HepG2 (cell line): ENCODE results near the gene RNASE8. TPM values are rescaled to one million over a fixed set of nuclear protein-coding genes. Genes with fewer than 3 reads are reported as not detected.

Source experiments
- ADNP ChIP-seq: sonication (generic); formaldehyde crosslinking; IDR thresholded peaks from 2 replicates; pipeline ENCODE4 v1.4.0; 2020; ENCODE audit warnings: missing genetic modification reagents
- AHR ChIP-seq: IDR thresholded peaks from 2 replicates; pipeline ENCODE4 v1.6.1; 2018; ENCODE audit warnings: missing genetic modification reagents, missing compliant biosample characterization
- ELF1 ChIP-seq: sonication (generic); formaldehyde crosslinking; IDR thresholded peaks from 2 replicates; pipeline ENCODE4 v1.4.0; 2020; ENCODE audit warnings: missing genetic modification reagents
- ESRRA ChIP-seq: sonication (generic); formaldehyde crosslinking; IDR thresholded peaks from 2 replicates; pipeline ENCODE4 v1.5.1; 2020; ENCODE audit warnings: mild to moderate bottlenecking, low read depth, missing genetic modification reagents
- FOXO1 ChIP-seq: sonication (generic); formaldehyde crosslinking; IDR thresholded peaks from 2 replicates; pipeline ENCODE4 v1.4.0; 2020; ENCODE audit warnings: missing genetic modification reagents
- GLI4 ChIP-seq: sonication (generic); formaldehyde crosslinking; IDR thresholded peaks from 2 replicates; pipeline ENCODE4 v1.5.1; 2020; ENCODE audit warnings: missing genetic modification reagents, mild to moderate bottlenecking, moderate library complexity, borderline replicate concordance
- HMGA1 ChIP-seq: sonication (generic); formaldehyde crosslinking; conservative IDR thresholded peaks from 2 replicates; pipeline ENCODE4 v1.4.0; 2020; ENCODE audit warnings: missing genetic modification reagents
- HNRNPUL1 ChIP-seq: fragments of 200-400 bp; formaldehyde crosslinking; IDR thresholded peaks from 2 replicates; pipeline ENCODE4 v1.6.1; 2017; ENCODE audit warnings: low read depth, mild to moderate bottlenecking, low read length, moderate library complexity
- HOXA7 ChIP-seq: sonication (generic); formaldehyde crosslinking; IDR thresholded peaks from 2 replicates; pipeline ENCODE4 v1.8.1; 2022; ENCODE audit warnings: mild to moderate bottlenecking, missing genetic modification reagents, moderate library complexity
- KDM2A ChIP-seq: sonication (generic); formaldehyde crosslinking; IDR thresholded peaks from 2 replicates; pipeline ENCODE4 v1.4.0; 2020; ENCODE audit warnings: low read depth, missing genetic modification reagents, borderline replicate concordance
- MEIS2 ChIP-seq: sonication (generic); formaldehyde crosslinking; IDR thresholded peaks from 2 replicates; pipeline ENCODE4 v1.9.0; 2021; ENCODE audit warnings: mild to moderate bottlenecking, missing genetic modification reagents
- PHF8 ChIP-seq: sonication (generic); formaldehyde crosslinking; IDR thresholded peaks from 2 replicates; pipeline ENCODE4 v1.5.0; 2020; ENCODE audit warnings: missing genetic modification reagents
- RBM22 ChIP-seq: fragments of 200-400 bp; formaldehyde crosslinking; optimal IDR thresholded peaks from 2 replicates; pipeline ENCODE3; 2017; ENCODE audit warnings: mild to moderate bottlenecking, low read length, moderate library complexity
- SCMH1 ChIP-seq: sonication (generic); formaldehyde crosslinking; IDR thresholded peaks from 2 replicates; pipeline ENCODE4 v1.9.0; 2021; ENCODE audit warnings: missing genetic modification reagents, mild to moderate bottlenecking, borderline replicate concordance
- SKI ChIP-seq: fragments of 450-650 bp; IDR thresholded peaks from one replicate; pipeline ENCODE4 v1.6.1; 2018; ENCODE audit warnings: mild to moderate bottlenecking; ENCODE audit not compliant: partially characterized antibody
- SP4 ChIP-seq: sonication (generic); formaldehyde crosslinking; IDR thresholded peaks from 2 replicates; pipeline ENCODE4 v1.8.1; 2023; ENCODE audit warnings: mild to moderate bottlenecking, missing genetic modification reagents
- TCF7L2 ChIP-seq: IDR thresholded peaks from 2 replicates; pipeline ENCODE4 v1.6.1; 2011; ENCODE audit warnings: mild to moderate bottlenecking, low read depth, low read length, moderate library complexity
- ZBTB38 ChIP-seq: sonication (generic); formaldehyde crosslinking; IDR thresholded peaks from 2 replicates; pipeline ENCODE4 v1.5.1; 2020; ENCODE audit warnings: mild to moderate bottlenecking, missing genetic modification reagents
- ZNF101 ChIP-seq: sonication (generic); formaldehyde crosslinking; IDR thresholded peaks from 2 replicates; pipeline ENCODE4 v1.4.0; 2020; ENCODE audit warnings: mild to moderate bottlenecking, low read depth, missing genetic modification reagents, borderline replicate concordance
- ZNF451 ChIP-seq: sonication (generic); formaldehyde crosslinking; IDR thresholded peaks from 2 replicates; pipeline ENCODE4 v1.5.0; 2020; ENCODE audit warnings: mild to moderate bottlenecking, missing genetic modification reagents
- ZNF614 ChIP-seq: IDR thresholded peaks from 2 replicates; pipeline ENCODE4 v1.6.1; 2018; ENCODE audit warnings: missing biosample characterization, missing genetic modification reagents, inconsistent platforms, borderline replicate concordance
- polyA plus RNA-seq, 8 experiments: library from polyadenylated mRNA; depleted of rRNA in 3 of 8; stranded (reverse) in 7 of 8; unstranded in 1 of 8; fragments of >200 nt; fragmentation: Illumina TruSeq in 4 of 8; extraction: Trizol in 4 of 8; gene quantifications; 2 replicates each; pipeline versions ENCODE4 v1.2.1 to v1.2.3, GENCODE V29; 2011 to 2016; ENCODE audit warnings: low read depth in 4 of 8, missing spikeins in 1 of 8, mixed read lengths in 1 of 8; ENCODE audit not compliant: insufficient read depth in 1 of 8
- total RNA-seq, 5 experiments: library from RNA; depleted of rRNA; stranded (reverse); fragments of >200 nt; fragmentation: Illumina TruSeq; extraction: Trizol; gene quantifications; 2 replicates each; pipeline ENCODE4 v1.2.3, GENCODE V29; 2016; ENCODE audit warnings: low read depth in 1 of 5
- TF ChIP-seq, protein P1 (sequence below): sonication (generic); formaldehyde crosslinking; IDR thresholded peaks from 2 replicates; pipeline ENCODE4 v1.4.0; 2020; ENCODE audit warnings: missing genetic modification reagents
- TF ChIP-seq, protein P2 (sequence below): IDR thresholded peaks from 2 replicates; pipeline ENCODE4 v1.6.1; 2016; ENCODE audit warnings: missing biosample characterization, missing genetic modification reagents, low read depth
- TF ChIP-seq, protein P3 (sequence below): sonication (generic); formaldehyde crosslinking; IDR thresholded peaks from 2 replicates; pipeline ENCODE4 v1.4.0; 2020; ENCODE audit warnings: missing genetic modification reagents

Gene RNASE8
- total and polyA plus RNA-seq, 2 of the 13 experiments (the other 11 are each of a cell fraction or from before 2014, with no cell fraction given): not detected

DNA sequence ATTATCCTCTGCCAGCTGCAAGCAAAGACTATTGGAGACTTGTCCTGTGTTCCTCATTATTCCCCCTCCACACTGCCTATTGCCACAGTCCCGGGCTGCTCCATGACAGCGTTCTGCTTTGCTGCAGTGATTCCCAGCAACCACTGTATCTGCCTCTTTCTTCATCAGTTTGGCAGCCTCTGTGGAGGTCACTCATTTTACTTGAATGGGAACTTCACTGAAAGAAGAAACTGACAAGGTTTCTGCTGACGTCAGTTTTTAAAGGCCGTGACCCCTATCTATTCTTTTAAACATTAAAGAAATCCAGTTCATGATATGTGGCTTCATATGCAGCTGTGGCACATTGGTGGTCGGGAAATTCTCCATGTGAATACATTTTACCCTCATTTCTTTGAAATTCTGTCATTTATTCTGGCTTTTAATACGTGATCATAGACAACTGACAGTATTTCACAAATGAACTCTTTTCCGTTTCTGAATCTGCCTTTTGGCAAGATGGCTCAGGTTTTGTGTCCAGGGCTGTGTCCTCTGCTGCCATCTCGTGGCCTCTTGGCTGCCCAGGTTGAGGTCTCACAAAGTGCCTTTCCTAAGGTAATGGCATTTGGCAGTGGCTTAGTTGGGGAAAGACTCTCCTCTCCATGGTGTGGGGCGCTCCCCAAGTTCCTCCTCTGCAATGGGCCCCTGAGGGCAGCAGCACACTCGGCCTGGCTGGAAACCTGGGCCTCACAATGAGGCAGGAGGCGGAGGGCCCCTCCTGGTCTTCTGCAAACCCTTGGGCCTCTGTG, 49.1 kb downstream of the RNASE8 start (continued):
- TF ChIP-seq ZNF451 (CRISPR knock-in tag): no peak
- peak; percentile 57; the same call in 1 of the 2 replicates for TF ChIP-seq MEIS2 (CRISPR knock-in tag)
- TF ChIP-seq SP4 (CRISPR knock-in tag): 0 out of 2 replicates have a peak, but pooled peaks have one; percentile 16
- TF ChIP-seq FOXO1 (CRISPR knock-in tag): peak; percentile 46; the same call in 1 of the 2 replicates
- TF ChIP-seq GLI4 (CRISPR knock-in tag): no peak
- TF ChIP-seq ELF1: no peak
- TF ChIP-seq RBM22: no peak
- no peak; the same call in 1 of the 2 replicates for TF ChIP-seq ESRRA
- TF ChIP-seq, protein P1, sequence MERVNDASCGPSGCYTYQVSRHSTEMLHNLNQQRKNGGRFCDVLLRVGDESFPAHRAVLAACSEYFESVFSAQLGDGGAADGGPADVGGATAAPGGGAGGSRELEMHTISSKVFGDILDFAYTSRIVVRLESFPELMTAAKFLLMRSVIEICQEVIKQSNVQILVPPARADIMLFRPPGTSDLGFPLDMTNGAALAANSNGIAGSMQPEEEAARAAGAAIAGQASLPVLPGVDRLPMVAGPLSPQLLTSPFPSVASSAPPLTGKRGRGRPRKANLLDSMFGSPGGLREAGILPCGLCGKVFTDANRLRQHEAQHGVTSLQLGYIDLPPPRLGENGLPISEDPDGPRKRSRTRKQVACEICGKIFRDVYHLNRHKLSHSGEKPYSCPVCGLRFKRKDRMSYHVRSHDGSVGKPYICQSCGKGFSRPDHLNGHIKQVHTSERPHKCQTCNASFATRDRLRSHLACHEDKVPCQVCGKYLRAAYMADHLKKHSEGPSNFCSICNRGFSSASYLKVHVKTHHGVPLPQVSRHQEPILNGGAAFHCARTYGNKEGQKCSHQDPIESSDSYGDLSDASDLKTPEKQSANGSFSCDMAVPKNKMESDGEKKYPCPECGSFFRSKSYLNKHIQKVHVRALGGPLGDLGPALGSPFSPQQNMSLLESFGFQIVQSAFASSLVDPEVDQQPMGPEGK (CRISPR knock-in tag): peak; percentile 53
- no peak for TF ChIP-seq TCF7L2
- peak; percentile 96 for TF ChIP-seq ZNF614 (CRISPR knock-in tag)
- TF ChIP-seq, protein P2, sequence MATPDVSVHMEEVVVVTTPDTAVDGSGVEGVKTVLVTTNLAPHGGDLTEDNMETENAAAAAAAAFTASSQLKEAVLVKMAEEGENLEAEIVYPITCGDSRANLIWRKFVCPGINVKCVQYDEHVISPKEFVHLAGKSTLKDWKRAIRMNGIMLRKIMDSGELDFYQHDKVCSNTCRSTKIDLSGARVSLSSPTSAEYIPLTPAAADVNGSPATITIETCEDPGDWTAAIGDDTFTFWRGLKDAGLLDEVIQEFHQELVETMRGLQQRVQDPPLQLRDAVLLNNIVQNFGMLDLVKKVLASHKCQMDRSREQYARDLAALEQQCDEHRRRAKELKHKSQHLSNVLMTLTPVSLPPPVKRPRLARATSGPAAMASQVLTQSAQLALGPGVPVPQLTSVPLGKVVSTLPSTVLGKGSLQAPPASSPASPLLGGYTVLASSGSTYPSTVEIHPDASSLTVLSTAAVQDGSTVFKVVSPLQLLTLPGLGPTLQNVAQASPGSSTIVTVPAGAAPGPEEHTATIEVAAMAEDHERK (CRISPR knock-in tag): 0 out of 2 replicates have a peak, but pooled peaks have one; percentile 15
- no peak for TF ChIP-seq HMGA1 (CRISPR knock-in tag)
- no peak for TF ChIP-seq ADNP
- 0 out of 2 replicates have a peak, but pooled peaks have one; percentile 29 for TF ChIP-seq ZBTB38
- peak; percentile 53; the same call in 1 of the 2 replicates for TF ChIP-seq PHF8
- peak; percentile 90 for TF ChIP-seq KDM2A (CRISPR knock-in tag)
- TF ChIP-seq SCMH1: no peak
- no peak for TF ChIP-seq AHR
- no peak for TF ChIP-seq SKI
- no peak for TF ChIP-seq ZNF101 (CRISPR knock-in tag)
- TF ChIP-seq, protein P3, sequence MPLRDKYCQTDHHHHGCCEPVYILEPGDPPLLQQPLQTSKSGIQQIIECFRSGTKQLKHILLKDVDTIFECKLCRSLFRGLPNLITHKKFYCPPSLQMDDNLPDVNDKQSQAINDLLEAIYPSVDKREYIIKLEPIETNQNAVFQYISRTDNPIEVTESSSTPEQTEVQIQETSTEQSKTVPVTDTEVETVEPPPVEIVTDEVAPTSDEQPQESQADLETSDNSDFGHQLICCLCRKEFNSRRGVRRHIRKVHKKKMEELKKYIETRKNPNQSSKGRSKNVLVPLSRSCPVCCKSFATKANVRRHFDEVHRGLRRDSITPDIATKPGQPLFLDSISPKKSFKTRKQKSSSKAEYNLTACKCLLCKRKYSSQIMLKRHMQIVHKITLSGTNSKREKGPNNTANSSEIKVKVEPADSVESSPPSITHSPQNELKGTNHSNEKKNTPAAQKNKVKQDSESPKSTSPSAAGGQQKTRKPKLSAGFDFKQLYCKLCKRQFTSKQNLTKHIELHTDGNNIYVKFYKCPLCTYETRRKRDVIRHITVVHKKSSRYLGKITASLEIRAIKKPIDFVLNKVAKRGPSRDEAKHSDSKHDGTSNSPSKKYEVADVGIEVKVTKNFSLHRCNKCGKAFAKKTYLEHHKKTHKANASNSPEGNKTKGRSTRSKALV (CRISPR knock-in tag): peak; percentile 61; the same call in 1 of the 2 replicates
- TF ChIP-seq HNRNPUL1: no peak
- TF ChIP-seq HOXA7: no peak
